ENCODE measurements around the gene DMRTB1. TPM values are rescaled to one million over a fixed set of nuclear protein-coding genes. Genes with fewer than 3 reads are reported as not detected.

DMRTB1 gene
- total and polyA plus RNA-seq, 2 experiments from 2014 or later = not detected

DNA sequence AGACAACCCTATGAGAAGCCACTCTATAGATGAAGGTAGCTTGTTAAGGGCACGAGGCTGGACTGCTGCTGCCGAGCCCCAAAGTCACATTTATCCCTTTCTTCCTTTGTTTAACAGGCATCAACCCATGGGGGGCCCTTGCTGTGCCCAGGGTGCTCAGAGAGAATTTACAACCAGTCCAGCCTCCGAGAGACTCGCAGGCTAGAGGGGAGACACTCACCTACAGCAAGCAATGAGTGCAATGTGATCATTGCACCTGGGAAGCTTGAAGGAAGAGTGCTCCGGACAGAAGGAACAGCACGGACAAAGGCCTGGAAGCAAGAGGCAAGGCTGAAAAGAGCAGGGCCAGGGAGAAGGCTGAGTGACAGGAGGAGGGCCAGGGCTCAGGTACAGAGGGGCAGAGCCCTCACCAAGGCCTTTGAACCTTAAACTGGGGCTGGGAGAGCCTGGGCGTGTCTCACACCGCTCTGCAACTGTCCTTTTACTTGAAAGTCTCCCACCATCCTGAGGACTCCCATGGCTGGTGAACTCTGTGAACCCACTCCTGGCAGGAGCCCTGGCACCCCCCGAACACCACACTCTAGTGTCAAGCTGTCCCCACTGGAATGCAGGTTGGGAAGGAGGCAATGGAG, 27.3 kb downstream of the DMRTB1 start:
- Histone ChIP-seq H3K27me3 (no peaks in the 10 kb centered on the region), H3K4me3 (no peak overlapping the region), H3K36me3 (replicated peaks; ENCODE audit: insufficient read depth, low read depth) (no peaks in the 10 kb centered on the region), H2AFZ (no peak overlapping the region), H3K27ac (no peak overlapping the region), H3K79me2 (no peaks in the 10 kb centered on the region), H3K9me3 (ENCODE audit: low read depth) (no peaks in the 10 kb centered on the region), H3K9me2 (replicated peaks; ENCODE audit: insufficient read depth) (no peaks in the 10 kb centered on the region), H4K20me1 (ENCODE audit: insufficient read depth, poor library complexity, severe bottlenecking) (no peaks in the 10 kb centered on the region), H3K4me1 (ENCODE audit: insufficient read depth) (peaks cover 4% of the 10 kb centered on the region), H3K4me2 (no peak overlapping the region)
- TF ChIP-seq EZH2 (IDR thresholded peaks at IDR 0.05; ENCODE audit: borderline replicate concordance) = no peak
- TF ChIP-seq, protein P1, sequence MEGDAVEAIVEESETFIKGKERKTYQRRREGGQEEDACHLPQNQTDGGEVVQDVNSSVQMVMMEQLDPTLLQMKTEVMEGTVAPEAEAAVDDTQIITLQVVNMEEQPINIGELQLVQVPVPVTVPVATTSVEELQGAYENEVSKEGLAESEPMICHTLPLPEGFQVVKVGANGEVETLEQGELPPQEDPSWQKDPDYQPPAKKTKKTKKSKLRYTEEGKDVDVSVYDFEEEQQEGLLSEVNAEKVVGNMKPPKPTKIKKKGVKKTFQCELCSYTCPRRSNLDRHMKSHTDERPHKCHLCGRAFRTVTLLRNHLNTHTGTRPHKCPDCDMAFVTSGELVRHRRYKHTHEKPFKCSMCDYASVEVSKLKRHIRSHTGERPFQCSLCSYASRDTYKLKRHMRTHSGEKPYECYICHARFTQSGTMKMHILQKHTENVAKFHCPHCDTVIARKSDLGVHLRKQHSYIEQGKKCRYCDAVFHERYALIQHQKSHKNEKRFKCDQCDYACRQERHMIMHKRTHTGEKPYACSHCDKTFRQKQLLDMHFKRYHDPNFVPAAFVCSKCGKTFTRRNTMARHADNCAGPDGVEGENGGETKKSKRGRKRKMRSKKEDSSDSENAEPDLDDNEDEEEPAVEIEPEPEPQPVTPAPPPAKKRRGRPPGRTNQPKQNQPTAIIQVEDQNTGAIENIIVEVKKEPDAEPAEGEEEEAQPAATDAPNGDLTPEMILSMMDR (IDR thresholded peaks at IDR 0.05; ENCODE audit: poor library complexity) = no peak
- TF ChIP-seq EZH2phosphoT487 (IDR thresholded peaks at IDR 0.05; ENCODE audit: low read depth, severe bottlenecking, unreplicated experiment) = no peak
- 89% methylated on average over 9 of the region's 9 CpGs for WGBS (ENCODE audit: low lambda C conversion rate, missing lambda C conversion rate)
- DNase-seq (ENCODE audit: low spot score) = no peak

DNA sequence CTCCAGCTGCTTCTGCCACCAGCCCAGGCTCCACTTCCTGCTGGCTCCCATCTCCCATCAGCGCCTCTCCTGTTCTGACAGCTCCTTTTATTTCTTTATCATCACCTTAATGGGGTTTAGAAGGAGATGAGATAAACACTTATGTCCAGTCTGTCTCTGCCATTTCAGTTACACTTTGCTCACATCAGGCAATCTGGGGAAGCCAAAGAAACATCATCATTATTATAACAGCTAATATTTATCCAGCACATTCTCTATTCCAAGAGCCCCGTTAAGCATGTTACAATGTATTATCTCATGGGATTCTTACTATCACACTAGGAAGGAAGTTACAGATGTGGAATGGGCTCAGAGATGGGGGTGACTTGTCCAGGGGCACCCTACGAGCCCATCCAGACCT, 31.2 kb downstream of the DMRTB1 start:
- H2AFZ ChIP-seq = no peak overlapping the region
- WGBS (ENCODE audit: low lambda C conversion rate, missing lambda C conversion rate) = 61% methylated on average over 3 of the region's 3 CpGs
- H3K36me3 ChIP-seq (replicated peaks; ENCODE audit: insufficient read depth, low read depth) = no peaks in the 10 kb centered on the region
- no peak for TF ChIP-seq EZH2phosphoT487 (IDR thresholded peaks at IDR 0.05; ENCODE audit: low read depth, severe bottlenecking, unreplicated experiment)
- TF ChIP-seq, protein P1 (IDR thresholded peaks at IDR 0.05; ENCODE audit: poor library complexity) = no peak
- no peaks in the 10 kb centered on the region for H3K27me3 ChIP-seq
- H4K20me1 ChIP-seq (ENCODE audit: insufficient read depth, poor library complexity, severe bottlenecking) = no peaks in the 10 kb centered on the region
- H3K9me3 ChIP-seq (ENCODE audit: low read depth) = no peaks in the 10 kb centered on the region
- no peaks in the 10 kb centered on the region for H3K9me2 ChIP-seq (replicated peaks; ENCODE audit: insufficient read depth)
- no peak for DNase-seq (ENCODE audit: low spot score)
- peaks cover 4% of the 10 kb centered on the region for H3K4me1 ChIP-seq (ENCODE audit: insufficient read depth)
- no peak overlapping the region for H3K4me2 ChIP-seq
- H3K4me3 ChIP-seq = no peak overlapping the region
- no peaks in the 10 kb centered on the region for H3K79me2 ChIP-seq
- H3K27ac ChIP-seq = no peak overlapping the region

- no peaks in the 10 kb centered on the region for H3K9me2 ChIP-seq (replicated peaks; ENCODE audit: insufficient read depth)
- no peaks in the 10 kb centered on the region for H4K20me1 ChIP-seq (ENCODE audit: insufficient read depth, poor library complexity, severe bottlenecking)
- WGBS (ENCODE audit: low lambda C conversion rate, missing lambda C conversion rate) = 92% methylated on average over 8 of the region's 8 CpGs
- no peak overlapping the region for H3K4me2 ChIP-seq
- no peak overlapping the region for H3K4me3 ChIP-seq
- H3K79me2 ChIP-seq = no peaks in the 10 kb centered on the region
- no peak overlapping the region for H2AFZ ChIP-seq
- TF ChIP-seq, protein P1 (IDR thresholded peaks at IDR 0.05; ENCODE audit: poor library complexity) = no peak
- TF ChIP-seq EZH2phosphoT487 (IDR thresholded peaks at IDR 0.05; ENCODE audit: low read depth, severe bottlenecking, unreplicated experiment) = no peak
- H3K36me3 ChIP-seq (replicated peaks; ENCODE audit: insufficient read depth, low read depth) = no peaks in the 10 kb centered on the region
- no peaks in the 10 kb centered on the region for H3K27me3 ChIP-seq
- no peaks in the 10 kb centered on the region for H3K9me3 ChIP-seq (ENCODE audit: low read depth)
- peaks cover 19% of the 10 kb centered on the region for H3K4me1 ChIP-seq (ENCODE audit: insufficient read depth)
- no peak overlapping the region for H3K27ac ChIP-seq
- no peak for DNase-seq (ENCODE audit: low spot score)
Observed at GRCh38 chr1:53495633-53496345, 36.6 kb downstream of the DMRTB1 start.
